Bronchus fibroblast of lung (primary cell): ENCODE data around the gene SLC16A11. TPM values are rescaled to one million over a fixed set of nuclear protein-coding genes. Genes with fewer than 3 reads are reported as not detected.

ENCODE experiments used
- total RNA-seq: library from RNA; depleted of rRNA; stranded (reverse); fragments of >200 nt; gene quantifications from 2 replicates; pipeline ENCODE4 v1.2.3, GENCODE V29; 2015

Gene SLC16A11, protein sequence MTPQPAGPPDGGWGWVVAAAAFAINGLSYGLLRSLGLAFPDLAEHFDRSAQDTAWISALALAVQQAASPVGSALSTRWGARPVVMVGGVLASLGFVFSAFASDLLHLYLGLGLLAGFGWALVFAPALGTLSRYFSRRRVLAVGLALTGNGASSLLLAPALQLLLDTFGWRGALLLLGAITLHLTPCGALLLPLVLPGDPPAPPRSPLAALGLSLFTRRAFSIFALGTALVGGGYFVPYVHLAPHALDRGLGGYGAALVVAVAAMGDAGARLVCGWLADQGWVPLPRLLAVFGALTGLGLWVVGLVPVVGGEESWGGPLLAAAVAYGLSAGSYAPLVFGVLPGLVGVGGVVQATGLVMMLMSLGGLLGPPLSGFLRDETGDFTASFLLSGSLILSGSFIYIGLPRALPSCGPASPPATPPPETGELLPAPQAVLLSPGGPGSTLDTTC
- 0.15 TPM in 1 of 2 replicates, not detected in the other for total RNA-seq

DNA sequence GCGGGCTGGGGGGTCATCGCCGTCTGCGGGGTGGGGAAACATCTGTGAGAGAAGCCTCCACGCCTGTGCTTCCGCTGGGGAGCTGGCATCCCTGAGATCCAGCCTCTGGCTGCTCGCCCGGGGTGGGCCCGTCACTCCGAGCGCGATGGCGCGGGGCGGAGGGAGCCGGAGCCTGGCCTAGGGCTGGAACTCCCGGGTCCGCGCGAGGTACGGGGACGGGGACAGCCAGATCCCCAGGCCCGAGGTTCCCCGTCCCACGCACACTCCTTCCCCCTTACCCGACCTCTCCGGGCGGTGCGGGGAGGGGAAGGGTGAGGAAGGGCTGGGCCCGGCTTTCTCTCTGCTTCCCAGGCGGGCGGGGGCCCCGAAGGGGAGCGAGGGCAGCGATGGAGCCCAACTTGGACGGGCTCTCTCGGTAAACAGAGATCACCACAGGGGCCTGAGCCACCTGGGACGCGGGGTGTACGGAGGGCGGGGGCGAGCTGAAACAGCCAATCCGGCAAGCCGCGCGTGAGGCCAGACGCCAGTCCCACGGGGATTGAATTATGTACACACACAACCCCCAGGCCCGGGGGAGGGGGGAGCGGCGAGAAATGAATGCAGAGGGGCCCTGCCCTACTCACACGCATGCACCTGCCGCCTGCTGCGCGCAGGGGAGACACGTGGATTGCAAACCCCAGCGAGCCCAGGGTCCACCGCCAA, at the start of gene SLC16A11:
SLC16A11 (minus strand) TSS at position 596 of the 702 bp plus-strand sequence; CDS start at position 17, 579 bp downstream.

DNA sequence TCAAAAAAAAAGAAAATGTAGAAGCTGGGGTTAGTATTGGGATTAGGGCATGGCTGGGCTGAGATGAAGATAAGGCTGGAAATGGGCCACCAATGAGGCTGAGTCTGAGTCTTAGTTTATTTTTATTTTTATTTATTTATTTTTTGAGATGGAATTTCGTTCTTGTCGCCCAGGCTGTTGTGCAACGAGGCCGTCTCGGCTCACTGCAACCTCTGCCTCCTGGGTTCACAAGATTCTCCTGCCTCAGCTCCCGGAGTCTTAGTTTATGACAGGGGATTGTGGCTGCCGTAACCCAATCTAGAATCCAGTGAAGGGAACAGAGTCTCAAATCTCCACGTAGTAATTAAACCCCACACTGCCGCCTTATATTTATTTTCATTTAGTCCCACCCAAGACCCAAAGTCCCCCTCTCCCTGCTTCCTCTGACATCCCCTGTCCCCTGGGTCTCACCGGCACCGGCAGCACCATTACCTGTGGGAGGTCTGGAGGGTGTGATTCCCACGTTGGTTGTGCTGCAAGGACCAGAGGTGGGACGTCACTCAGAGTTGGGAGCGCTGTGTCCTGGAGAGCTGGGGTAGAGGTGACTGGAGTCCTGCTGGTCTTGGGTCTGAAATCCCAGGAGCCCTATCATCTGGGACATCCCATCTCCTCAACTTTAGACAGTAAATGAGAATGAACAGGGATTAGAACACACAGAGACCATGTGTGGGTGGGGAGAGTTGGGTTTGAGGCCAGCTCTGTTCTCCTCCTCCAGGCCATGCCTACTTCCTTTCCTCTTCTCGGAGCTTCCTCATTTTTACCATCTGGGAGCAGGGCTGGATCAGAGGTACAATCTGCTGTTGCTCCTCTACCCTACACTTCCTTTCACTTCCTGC, 35.9 kb upstream of the SLC16A11 start, which contains the start of gene CLEC10A:
CLEC10A (minus strand) TSS at position 671 of the 875 bp plus-strand sequence. CDS start 1,439 bp downstream, outside the sequence.

DNA sequence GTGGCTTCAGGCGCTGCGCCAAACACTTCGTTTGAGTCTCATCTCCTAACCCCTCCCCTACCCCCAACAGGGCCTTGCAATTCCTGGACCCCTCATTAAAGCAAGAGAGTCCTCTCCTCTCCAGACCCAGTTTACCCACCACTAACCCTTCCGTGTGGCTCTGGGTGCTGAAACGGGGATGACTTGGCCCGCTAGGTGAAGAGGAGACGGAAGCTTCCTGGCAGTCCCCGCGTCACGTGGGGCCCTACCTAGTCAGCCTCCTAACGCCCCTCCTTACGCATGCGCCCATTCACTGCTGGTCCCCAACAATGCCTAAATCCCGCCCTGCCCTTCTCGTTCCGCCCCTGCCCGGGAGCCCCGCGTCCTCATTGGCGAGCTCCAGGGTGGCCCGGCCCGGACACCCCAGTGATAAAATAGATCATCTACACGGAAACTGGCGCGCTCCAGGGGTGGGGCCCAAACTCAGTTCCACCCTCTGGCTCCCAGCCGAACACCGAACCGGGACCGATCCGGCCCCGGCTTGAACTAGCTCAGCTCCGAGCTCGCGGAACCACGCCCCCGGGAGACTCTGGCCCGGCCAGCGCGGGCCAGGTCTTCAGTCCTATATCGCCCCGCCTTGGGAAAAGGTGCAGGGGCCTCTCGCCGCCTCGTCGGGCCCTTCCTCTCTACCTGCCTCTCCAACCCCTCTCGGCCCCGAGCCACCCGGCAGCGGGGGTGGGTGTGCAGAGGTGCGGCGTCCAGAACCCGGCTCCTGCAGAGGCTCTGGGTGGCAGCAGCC, 8.1 kb downstream of the SLC16A11 start, which contains the start of gene SLC16A13:
SLC16A13 (plus strand) TSS at position 425 of the 778 bp plus-strand sequence. CDS start 368 bp downstream, outside the sequence.

DNA sequence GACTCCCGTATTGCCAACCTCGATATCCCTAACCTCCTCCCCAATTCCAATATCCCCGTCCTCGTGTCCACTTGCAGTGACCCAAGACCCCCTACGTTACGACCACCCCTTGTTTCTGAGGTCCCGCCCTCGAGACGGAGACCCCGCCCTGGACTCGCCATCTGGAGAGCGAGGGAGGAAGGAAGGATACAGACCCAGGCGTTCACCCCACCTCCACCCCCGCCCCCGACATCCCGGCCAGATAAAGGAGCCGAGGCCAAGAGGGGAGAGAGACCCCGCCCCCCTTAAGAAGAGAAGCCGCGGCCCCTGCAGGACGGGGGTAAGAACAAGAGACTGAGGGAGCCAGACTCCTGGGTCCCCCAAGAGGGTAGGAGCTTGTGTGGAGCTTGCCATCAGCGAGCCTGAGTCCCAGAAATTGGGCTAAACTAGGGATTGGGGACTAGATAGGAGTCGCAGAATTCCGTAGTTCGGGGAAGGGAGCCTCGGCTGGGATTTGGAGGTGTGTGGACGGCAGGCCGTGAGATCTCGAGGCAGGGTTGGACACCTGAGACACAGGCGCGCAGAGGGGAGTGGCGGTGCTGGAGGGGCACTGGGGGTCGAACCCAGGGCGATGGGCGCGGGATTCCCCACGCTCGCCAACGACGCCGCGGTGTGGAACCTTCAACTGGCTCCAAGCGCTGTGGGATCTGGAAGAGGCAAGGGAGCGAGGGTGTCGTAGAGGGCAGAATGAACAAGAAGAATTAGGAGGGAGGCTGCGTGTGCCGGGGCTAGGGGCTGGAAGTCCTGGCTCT, 20.9 kb downstream of the SLC16A11 start, which contains the start of gene BCL6B:
BCL6B (plus strand) TSS at position 270 of the 791 bp plus-strand sequence. CDS start 622 bp downstream, outside the sequence.

DNA sequence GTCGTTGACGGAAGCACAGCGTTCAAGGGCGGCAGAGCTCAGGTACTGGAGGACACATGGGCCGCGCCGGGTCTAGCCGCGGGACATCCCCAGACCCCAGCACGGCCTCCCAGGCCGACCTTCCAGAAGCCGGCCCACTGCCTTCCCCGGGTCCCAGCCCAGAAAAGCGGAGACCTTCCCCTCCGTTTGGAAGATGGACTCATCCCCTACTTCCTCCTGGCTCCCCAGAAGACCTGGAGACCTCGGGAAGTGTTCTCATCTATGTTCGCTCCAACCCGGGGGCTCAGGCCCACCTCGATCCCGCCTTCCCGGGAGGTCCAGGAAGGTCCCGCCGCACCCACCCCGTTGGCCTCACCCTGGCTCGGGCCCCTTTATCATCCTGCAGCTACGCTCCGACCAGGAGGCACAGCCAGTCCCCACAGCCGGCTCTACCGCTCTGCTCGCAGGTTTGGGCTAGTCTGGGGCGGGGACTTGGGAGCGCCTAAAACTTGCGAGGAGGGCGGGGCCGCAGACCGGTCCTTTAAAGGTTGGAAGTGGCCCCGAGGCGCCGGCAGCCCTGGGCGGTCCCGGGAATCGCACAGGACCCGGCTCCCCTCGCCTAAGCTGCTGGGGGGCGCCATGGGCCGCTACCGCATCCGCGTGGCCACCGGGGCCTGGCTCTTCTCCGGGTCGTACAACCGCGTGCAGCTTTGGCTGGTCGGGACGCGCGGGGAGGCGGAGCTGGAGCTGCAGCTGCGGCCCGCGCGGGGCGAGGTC, 48.2 kb downstream of the SLC16A11 start, which contains the start of gene ALOX12:
ALOX12 (plus strand) TSS at position 550 of the 756 bp plus-strand sequence; CDS start at position 619, 69 bp downstream.

Other genes starting within 250 kb of the SLC16A11 start
- not detected in 2 replicates for gene TEKT1, start 212.4 kb downstream of the SLC16A11 start, total RNA-seq
- under 0.01 and 0.50 TPM in 2 replicates for gene ALOX12, start 48.0 kb downstream of the SLC16A11 start, total RNA-seq
- gene RNASEK, start 31.5 kb downstream of the SLC16A11 start, total RNA-seq: 281 and 307 TPM in 2 replicates
- gene BCL6B, start 21.0 kb downstream of the SLC16A11 start, total RNA-seq: under 0.01 and 1.0 TPM in 2 replicates
- gene SLC16A13, start 8.1 kb downstream of the SLC16A11 start, total RNA-seq: 1.2 and 2.1 TPM in 2 replicates
- gene CLEC10A, start 36.2 kb upstream of the SLC16A11 start, total RNA-seq: not detected in 2 replicates
- not detected in 2 replicates for gene ASGR2, start 70.7 kb upstream of the SLC16A11 start, total RNA-seq
- 0.34 and 1.2 TPM in 2 replicates for gene ASGR1, start 135.3 kb upstream of the SLC16A11 start, total RNA-seq
- gene DLG4, start 175.7 kb upstream of the SLC16A11 start, total RNA-seq: 7.9 and 8.9 TPM in 2 replicates
- 179 and 194 TPM in 2 replicates for gene ACADVL, start 175.8 kb upstream of the SLC16A11 start, total RNA-seq
- gene DVL2, start 190.4 kb upstream of the SLC16A11 start, total RNA-seq: 57.5 and 65.3 TPM in 2 replicates
- gene PHF23, start 195.4 kb upstream of the SLC16A11 start, total RNA-seq: 41.5 and 42.4 TPM in 2 replicates
- gene GABARAP, start 198.4 kb upstream of the SLC16A11 start, total RNA-seq: 213 and 286 TPM in 2 replicates
- gene CTDNEP1, start 207.6 kb upstream of the SLC16A11 start, total RNA-seq: 58.0 and 67.5 TPM in 2 replicates
- 37.8 and 40.9 TPM in 2 replicates for gene ELP5, start 208.1 kb upstream of the SLC16A11 start, total RNA-seq
- 11.3 and 13.1 TPM in 2 replicates for gene CLDN7, start 218.4 kb upstream of the SLC16A11 start, total RNA-seq
- gene SLC2A4, start 237.6 kb upstream of the SLC16A11 start, total RNA-seq: 0.15 and 1.0 TPM in 2 replicates